GM12878 (cell line): ENCODE data around the gene TMPRSS4.

Source experiments
- EZH2 ChIP-seq: IDR thresholded peaks from 2 replicates; pipeline ENCODE4 v1.6.1; 2012; ENCODE audit warnings: low read depth, mild to moderate bottlenecking, control low read depth, inconsistent platforms, low read length, borderline replicate concordance; ENCODE audit not compliant: control insufficient read depth
- KDM1A ChIP-seq: fragments of 200-600 bp; sonication (generic); IDR thresholded peaks from 2 replicates; pipeline ENCODE4 v1.6.1; 2016; ENCODE audit warnings: borderline replicate concordance
- MYC ChIP-seq: IDR thresholded peaks from 2 replicates; pipeline ENCODE4 v1.6.1; 2011; ENCODE audit warnings: mild to moderate bottlenecking, low read length, moderate library complexity, inconsistent platforms; ENCODE audit not compliant: insufficient read depth, insufficient replicate concordance, insufficient read length, severe bottlenecking
- POLR2AphosphoS2 ChIP-seq: IDR thresholded peaks from 2 replicates; pipeline ENCODE4 v1.6.1; 2011; ENCODE audit warnings: low read depth, mild to moderate bottlenecking, low read length, improper control_type of control experiment, moderate library complexity
- SIN3A ChIP-seq: IDR thresholded peaks from 2 replicates; pipeline ENCODE4 v1.6.1; 2012; ENCODE audit warnings: low read depth, low read length, improper control_type of control experiment
- STAT3 ChIP-seq: IDR thresholded peaks from 2 replicates; pipeline ENCODE4 v1.6.1; 2011; ENCODE audit warnings: low read depth, low read length, improper control_type of control experiment
- SUZ12 ChIP-seq: fragments of 200-600 bp; sonication (generic); IDR thresholded peaks from one replicate; pipeline ENCODE4 v1.6.1; 2018; ENCODE audit warnings: antibody characterized with exemption, mild to moderate bottlenecking; ENCODE audit not compliant: unreplicated experiment
- YY1 ChIP-seq: IDR thresholded peaks from 2 replicates; pipeline ENCODE4 v1.6.1; 2011; ENCODE audit warnings: low read depth, mild to moderate bottlenecking, low read length
- ZNF384 ChIP-seq: IDR thresholded peaks from 2 replicates; pipeline ENCODE4 v1.6.1; 2012; ENCODE audit warnings: low read depth, mild to moderate bottlenecking, low read length, improper control_type of control experiment, borderline replicate concordance
- TF ChIP-seq, protein P1 (sequence below), 3 experiments: IDR thresholded peaks in 2 of 3; conservative IDR thresholded peaks in 1 of 3; 2 replicates each; pipeline ENCODE4 v1.5.1; 2011; ENCODE audit warnings: low read depth in 3 of 3, low read length in 3 of 3, mild to moderate bottlenecking in 3 of 3, control low read depth in 2 of 3, moderate library complexity in 2 of 3, inconsistent platforms in 1 of 3, mixed read lengths in 1 of 3; ENCODE audit not compliant: control insufficient read depth in 2 of 3, insufficient read depth in 1 of 3; ENCODE audit errors: extremely low read depth in 1 of 3
- TF ChIP-seq, protein P2 (sequence below): IDR thresholded peaks from 2 replicates; pipeline ENCODE4 v1.6.1; 2011; ENCODE audit warnings: low read depth, low read length, improper control_type of control experiment, borderline replicate concordance
- TF ChIP-seq, protein P3 (sequence below): IDR thresholded peaks from 2 replicates; pipeline ENCODE4 v1.6.1; 2012; ENCODE audit warnings: low read depth, low read length, improper control_type of control experiment
- TF ChIP-seq, protein P4 (sequence below): IDR thresholded peaks from 2 replicates; pipeline ENCODE4 v1.6.1; 2012; ENCODE audit warnings: low read depth, low read length, improper control_type of control experiment
- TF ChIP-seq, protein P5 (sequence below): IDR thresholded peaks from 2 replicates; pipeline ENCODE4 v1.6.1; 2012; ENCODE audit warnings: low read length, inconsistent platforms

DNA sequence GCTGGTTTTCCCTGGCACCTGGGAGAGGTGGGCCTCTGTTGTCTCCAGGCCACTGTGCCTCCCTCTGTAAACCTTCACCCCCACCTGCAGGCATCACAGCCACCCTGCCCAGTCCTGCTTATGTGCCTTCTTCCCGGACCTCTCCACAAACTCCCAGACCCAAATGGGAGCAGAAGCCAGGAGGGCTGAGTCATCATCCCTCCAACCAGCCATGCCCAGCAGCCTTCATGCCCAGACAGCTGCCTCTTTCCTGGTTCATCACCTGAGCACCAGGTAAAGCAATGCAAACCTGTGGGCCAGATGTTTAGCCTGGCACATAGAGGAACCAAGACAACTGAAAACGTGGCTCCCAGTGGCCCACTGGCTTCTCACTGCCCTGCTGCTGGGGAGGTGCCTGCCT lies 2.1 kb upstream of the TMPRSS4 start:
- TF ChIP-seq, protein P1, sequence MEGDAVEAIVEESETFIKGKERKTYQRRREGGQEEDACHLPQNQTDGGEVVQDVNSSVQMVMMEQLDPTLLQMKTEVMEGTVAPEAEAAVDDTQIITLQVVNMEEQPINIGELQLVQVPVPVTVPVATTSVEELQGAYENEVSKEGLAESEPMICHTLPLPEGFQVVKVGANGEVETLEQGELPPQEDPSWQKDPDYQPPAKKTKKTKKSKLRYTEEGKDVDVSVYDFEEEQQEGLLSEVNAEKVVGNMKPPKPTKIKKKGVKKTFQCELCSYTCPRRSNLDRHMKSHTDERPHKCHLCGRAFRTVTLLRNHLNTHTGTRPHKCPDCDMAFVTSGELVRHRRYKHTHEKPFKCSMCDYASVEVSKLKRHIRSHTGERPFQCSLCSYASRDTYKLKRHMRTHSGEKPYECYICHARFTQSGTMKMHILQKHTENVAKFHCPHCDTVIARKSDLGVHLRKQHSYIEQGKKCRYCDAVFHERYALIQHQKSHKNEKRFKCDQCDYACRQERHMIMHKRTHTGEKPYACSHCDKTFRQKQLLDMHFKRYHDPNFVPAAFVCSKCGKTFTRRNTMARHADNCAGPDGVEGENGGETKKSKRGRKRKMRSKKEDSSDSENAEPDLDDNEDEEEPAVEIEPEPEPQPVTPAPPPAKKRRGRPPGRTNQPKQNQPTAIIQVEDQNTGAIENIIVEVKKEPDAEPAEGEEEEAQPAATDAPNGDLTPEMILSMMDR (IDR thresholded peaks at IDR 0.05 in 2 of 3, conservative IDR thresholded peaks at IDR 0.05 in 1 of 3; ENCODE audit: control insufficient read depth in 2 of 3, extremely low read depth in 1 of 3, insufficient read depth in 1 of 3, low read depth in 3 of 3, low read length in 3 of 3): no peak
- TF ChIP-seq ZNF384 (no peak), YY1 (no peak), POLR2AphosphoS2 (no peak), EZH2 (no peak), MYC (no peak), STAT3 (no peak), SUZ12 (no peak), SIN3A (no peak), KDM1A (no peak)
- TF ChIP-seq, protein P2, sequence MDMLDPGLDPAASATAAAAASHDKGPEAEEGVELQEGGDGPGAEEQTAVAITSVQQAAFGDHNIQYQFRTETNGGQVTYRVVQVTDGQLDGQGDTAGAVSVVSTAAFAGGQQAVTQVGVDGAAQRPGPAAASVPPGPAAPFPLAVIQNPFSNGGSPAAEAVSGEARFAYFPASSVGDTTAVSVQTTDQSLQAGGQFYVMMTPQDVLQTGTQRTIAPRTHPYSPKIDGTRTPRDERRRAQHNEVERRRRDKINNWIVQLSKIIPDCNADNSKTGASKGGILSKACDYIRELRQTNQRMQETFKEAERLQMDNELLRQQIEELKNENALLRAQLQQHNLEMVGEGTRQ: no peak
- TF ChIP-seq, protein P3, sequence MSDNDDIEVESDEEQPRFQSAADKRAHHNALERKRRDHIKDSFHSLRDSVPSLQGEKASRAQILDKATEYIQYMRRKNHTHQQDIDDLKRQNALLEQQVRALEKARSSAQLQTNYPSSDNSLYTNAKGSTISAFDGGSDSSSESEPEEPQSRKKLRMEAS: no peak
- TF ChIP-seq, protein P4, sequence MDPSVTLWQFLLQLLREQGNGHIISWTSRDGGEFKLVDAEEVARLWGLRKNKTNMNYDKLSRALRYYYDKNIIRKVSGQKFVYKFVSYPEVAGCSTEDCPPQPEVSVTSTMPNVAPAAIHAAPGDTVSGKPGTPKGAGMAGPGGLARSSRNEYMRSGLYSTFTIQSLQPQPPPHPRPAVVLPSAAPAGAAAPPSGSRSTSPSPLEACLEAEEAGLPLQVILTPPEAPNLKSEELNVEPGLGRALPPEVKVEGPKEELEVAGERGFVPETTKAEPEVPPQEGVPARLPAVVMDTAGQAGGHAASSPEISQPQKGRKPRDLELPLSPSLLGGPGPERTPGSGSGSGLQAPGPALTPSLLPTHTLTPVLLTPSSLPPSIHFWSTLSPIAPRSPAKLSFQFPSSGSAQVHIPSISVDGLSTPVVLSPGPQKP: no peak
- TF ChIP-seq, protein P5, sequence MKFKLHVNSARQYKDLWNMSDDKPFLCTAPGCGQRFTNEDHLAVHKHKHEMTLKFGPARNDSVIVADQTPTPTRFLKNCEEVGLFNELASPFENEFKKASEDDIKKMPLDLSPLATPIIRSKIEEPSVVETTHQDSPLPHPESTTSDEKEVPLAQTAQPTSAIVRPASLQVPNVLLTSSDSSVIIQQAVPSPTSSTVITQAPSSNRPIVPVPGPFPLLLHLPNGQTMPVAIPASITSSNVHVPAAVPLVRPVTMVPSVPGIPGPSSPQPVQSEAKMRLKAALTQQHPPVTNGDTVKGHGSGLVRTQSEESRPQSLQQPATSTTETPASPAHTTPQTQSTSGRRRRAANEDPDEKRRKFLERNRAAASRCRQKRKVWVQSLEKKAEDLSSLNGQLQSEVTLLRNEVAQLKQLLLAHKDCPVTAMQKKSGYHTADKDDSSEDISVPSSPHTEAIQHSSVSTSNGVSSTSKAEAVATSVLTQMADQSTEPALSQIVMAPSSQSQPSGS: no peak
